Measurements from ENCODE around the gene FARS2.

Gene FARS2

GRCh38 chr6:5759571-5759970 is 498.3 kb downstream of the FARS2 start:
- Histone ChIP-seq H3K9me3 (ENCODE audit: insufficient read depth, low read length) (no peaks in the 10 kb centered on the region), H3K4me3 (ENCODE audit: low read length) (no peak overlapping the region)

GRCh38 chr6:5761370-5761769 is 500.1 kb downstream of the FARS2 start:
- Histone ChIP-seq H4K20me1 (ENCODE audit: insufficient read depth, low read length) (no peaks in the 10 kb centered on the region), H2AFZ (ENCODE audit: low read depth, low read length) (no peak overlapping the region), H3K27me3 (ENCODE audit: low read depth, low read length) (no peaks in the 10 kb centered on the region), H3K9ac (ENCODE audit: low read length) (no peak overlapping the region), H3K79me2 (ENCODE audit: low read length) (no peaks in the 10 kb centered on the region), H3K4me1 (ENCODE audit: low read length) (peaks cover 20% of the 10 kb centered on the region), H3K4me3 (ENCODE audit: low read length) (no peak overlapping the region), H3K4me2 (ENCODE audit: low read length) (no peak overlapping the region), H3K9me3 (ENCODE audit: insufficient read depth, low read length) (no peaks in the 10 kb centered on the region), H3K27ac (ENCODE audit: low read length) (no peak overlapping the region), H3K36me3 (replicated peaks; ENCODE audit: low read depth, low read length) (no peaks in the 10 kb centered on the region)
- no peak for TF ChIP-seq EZH2phosphoT487 (IDR thresholded peaks at IDR 0.05; ENCODE audit: low read depth)
- no peak for TF ChIP-seq CTCF (IDR thresholded peaks at IDR 0.05; ENCODE audit: low read depth, low read length)

More at GRCh38 chr6:5759571-5759970, 498.3 kb downstream of the FARS2 start:
- H3K36me3 ChIP-seq (replicated peaks; ENCODE audit: low read depth, low read length), result peaks cover 1% of the 10 kb centered on the region
- TF ChIP-seq CTCF (IDR thresholded peaks at IDR 0.05; ENCODE audit: low read depth, low read length) (no peak), EZH2phosphoT487 (IDR thresholded peaks at IDR 0.05; ENCODE audit: low read depth) (no peak)
- H3K27ac ChIP-seq (ENCODE audit: low read length), result no peak overlapping the region
- H3K27me3 ChIP-seq (ENCODE audit: low read depth, low read length), result no peaks in the 10 kb centered on the region
- H3K4me2 ChIP-seq (ENCODE audit: low read length), result no peak overlapping the region
- H2AFZ ChIP-seq (ENCODE audit: low read depth, low read length), result no peak overlapping the region
- H3K9ac ChIP-seq (ENCODE audit: low read length), result no peak overlapping the region
- no peaks in the 10 kb centered on the region for H4K20me1 ChIP-seq (ENCODE audit: insufficient read depth, low read length)
- H3K79me2 ChIP-seq (ENCODE audit: low read length), result no peaks in the 10 kb centered on the region
- peaks cover 14% of the 10 kb centered on the region for H3K4me1 ChIP-seq (ENCODE audit: low read length)

- H3K9ac ChIP-seq (ENCODE audit: low read length), result no peak overlapping the region
- no peak overlapping the region for H3K4me2 ChIP-seq (ENCODE audit: low read length)
- no peaks in the 10 kb centered on the region for H3K27me3 ChIP-seq (ENCODE audit: low read depth, low read length)
- TF ChIP-seq CTCF (IDR thresholded peaks at IDR 0.05; ENCODE audit: low read depth, low read length) (no peak), EZH2phosphoT487 (IDR thresholded peaks at IDR 0.05; ENCODE audit: low read depth) (no peak)
- no peaks in the 10 kb centered on the region for H3K36me3 ChIP-seq (replicated peaks; ENCODE audit: low read depth, low read length)
- H3K79me2 ChIP-seq (ENCODE audit: low read length), result no peaks in the 10 kb centered on the region
- no peaks in the 10 kb centered on the region for H3K9me3 ChIP-seq (ENCODE audit: insufficient read depth, low read length)
- H3K4me3 ChIP-seq (ENCODE audit: low read length), result no peak overlapping the region
- peaks cover 20% of the 10 kb centered on the region for H3K4me1 ChIP-seq (ENCODE audit: low read length)
- H4K20me1 ChIP-seq (ENCODE audit: insufficient read depth, low read length), result no peaks in the 10 kb centered on the region
- H3K27ac ChIP-seq (ENCODE audit: low read length), result no peak overlapping the region
- no peak overlapping the region for H2AFZ ChIP-seq (ENCODE audit: low read depth, low read length)
These were observed 501.3 kb downstream of the FARS2 start for GRCh38 chr6:5762561-5762968.

- no peak overlapping the region for H3K9ac ChIP-seq (ENCODE audit: low read length)
- no peak for TF ChIP-seq EZH2phosphoT487 (IDR thresholded peaks at IDR 0.05; ENCODE audit: low read depth)
- no peak for TF ChIP-seq CTCF (IDR thresholded peaks at IDR 0.05; ENCODE audit: low read depth, low read length)
- H3K4me1 ChIP-seq (ENCODE audit: low read length), result peaks cover 20% of the 10 kb centered on the region
- no peak overlapping the region for H3K4me2 ChIP-seq (ENCODE audit: low read length)
- H3K9me3 ChIP-seq (ENCODE audit: insufficient read depth, low read length), result no peaks in the 10 kb centered on the region
- no peak overlapping the region for H3K27ac ChIP-seq (ENCODE audit: low read length)
- H3K36me3 ChIP-seq (replicated peaks; ENCODE audit: low read depth, low read length), result no peaks in the 10 kb centered on the region
- H3K79me2 ChIP-seq (ENCODE audit: low read length), result no peaks in the 10 kb centered on the region
- H2AFZ ChIP-seq (ENCODE audit: low read depth, low read length), result no peak overlapping the region
- H3K4me3 ChIP-seq (ENCODE audit: low read length), result no peak overlapping the region
- H4K20me1 ChIP-seq (ENCODE audit: insufficient read depth, low read length), result no peaks in the 10 kb centered on the region
- no peaks in the 10 kb centered on the region for H3K27me3 ChIP-seq (ENCODE audit: low read depth, low read length)
These were observed 502.1 kb downstream of the FARS2 start for GRCh38 chr6:5763407-5763806.

All from OCI-LY3 (cell line).